Measurements from ENCODE around the gene RASSF8.

The RASSF8 gene

GRCh38 chr12:26068503-26068902, 110.0 kb downstream of the RASSF8 start:
- no peak for DNase-seq

- no peak for DNase-seq
These were observed 111.3 kb downstream of the RASSF8 start for GRCh38 chr12:26069796-26070195.

- DNase-seq: no peak
These were observed 119.6 kb downstream of the RASSF8 start for GRCh38 chr12:26077915-26078702.

GRCh38 chr12:26080911-26081310, 122.4 kb downstream of the RASSF8 start:
- DNase-seq: no peak

GRCh38 chr12:26086936-26087335, 128.5 kb downstream of the RASSF8 start:
- no peak for DNase-seq

GRCh38 chr12:26088998-26089397, 130.5 kb downstream of the RASSF8 start:
- DNase-seq: no peak

GRCh38 chr12:26090836-26091510, 132.5 kb downstream of the RASSF8 start:
- no peak for DNase-seq

GRCh38 chr12:26091822-26092221, 133.3 kb downstream of the RASSF8 start:
- no peak for DNase-seq

- no peak for DNase-seq
These were observed 134.0 kb downstream of the RASSF8 start for GRCh38 chr12:26092346-26093105.

- no peak for DNase-seq
These were observed 136.7 kb downstream of the RASSF8 start for GRCh38 chr12:26095186-26095585.

- no peak for DNase-seq
These were observed 137.6 kb downstream of the RASSF8 start for GRCh38 chr12:26096036-26096435.

- DNase-seq: peak; percentile 69
These were observed 138.8 kb downstream of the RASSF8 start for GRCh38 chr12:26097046-26097878.

GRCh38 chr12:26100666-26101349, 142.3 kb downstream of the RASSF8 start:
- peak; percentile 90 for DNase-seq

- peak; percentile 92 for DNase-seq
These were observed 142.9 kb downstream of the RASSF8 start for GRCh38 chr12:26101350-26101734.

- no peak for DNase-seq
These were observed 143.3 kb downstream of the RASSF8 start for GRCh38 chr12:26101763-26102162.

GRCh38 chr12:26102953-26103352, 144.5 kb downstream of the RASSF8 start:
- DNase-seq: no peak

GRCh38 chr12:26106347-26106746, 147.9 kb downstream of the RASSF8 start:
- DNase-seq: no peak

GRCh38 chr12:26108915-26109314, 150.4 kb downstream of the RASSF8 start:
- DNase-seq: no peak

- DNase-seq: peak; percentile 70
These were observed 150.9 kb downstream of the RASSF8 start for GRCh38 chr12:26109343-26109881.

GRCh38 chr12:26112232-26112631, 153.8 kb downstream of the RASSF8 start:
- DNase-seq: peak; percentile 59

- DNase-seq: peak; percentile 99
These were observed 154.2 kb downstream of the RASSF8 start for GRCh38 chr12:26112703-26113147.

- DNase-seq: peak; percentile 99
These were observed 154.7 kb downstream of the RASSF8 start for GRCh38 chr12:26113181-26113654.

All from NCI-H526 treated with DMSO at 0.1 percent for 48 hours (cell line).